Uterus (tissue), 4 donors: Measurements from ENCODE around the gene FYCO1. TPM values are rescaled to one million over a fixed set of nuclear protein-coding genes. Genes with fewer than 3 reads are reported as not detected.
A peak's percentile ranks its signal among the peaks of the same experiment; 100 is the strongest.

Experiments used
- DNase-seq, 2 donors: peaks; one replicate each; pipeline ENCODE4 v3.0.0-alpha.2; 2019 to 2020
- H3K27ac ChIP-seq, 2 donors: fragments of 200-600 bp; sonication (generic); 1 replicate in 1 of 2; 2 replicates in 1 of 2; pipeline ENCODE4 v1.5.1; 2016 to 2018
- H3K27me3 ChIP-seq, 2 donors: fragments of 200-600 bp; sonication (generic); one replicate each; pipeline ENCODE4 v1.5.1; 2018 to 2019; ENCODE audit warnings: control low read depth in 1 of 2
- H3K36me3 ChIP-seq, 2 donors: fragments of 200-600 bp; sonication (generic); one replicate each; pipeline ENCODE4 v1.5.1; 2019; ENCODE audit warnings: control low read depth in 1 of 2
- H3K4me1 ChIP-seq, 2 donors: fragments of 200-600 bp; sonication (generic); one replicate each; pipeline ENCODE4 v1.5.1; 2018 to 2019; ENCODE audit warnings: control low read depth in 1 of 2
- H3K4me3 ChIP-seq, 2 donors: fragments of 200-600 bp; sonication (generic); 1 replicate in 1 of 2; 2 replicates in 1 of 2; pipeline ENCODE4 v1.5.1; 2018 to 2019; ENCODE audit warnings: mild to moderate bottlenecking in 1 of 2
- H3K9me3 ChIP-seq, 2 donors: fragments of 200-600 bp; sonication (generic); one replicate each; pipeline ENCODE4 v1.5.1; 2019; ENCODE audit warnings: control low read depth in 1 of 2
- CTCF ChIP-seq, 4 experiments: fragments of 200-600 bp in 2 of 4; fragments of 450-650 bp in 2 of 4; sonication (generic) in 2 of 4; IDR thresholded peaks; one replicate each; pipeline ENCODE4 v1.5.1; 2016 to 2019; ENCODE audit warnings: antibody characterized with exemption in 4 of 4, mild to moderate bottlenecking in 2 of 4, moderate library complexity in 1 of 4
- POLR2A ChIP-seq, 2 donors: fragments of 450-650 bp; IDR thresholded peaks; one replicate each; pipeline ENCODE4 v1.6.1; 2016; ENCODE audit warnings: antibody characterized with exemption in 2 of 2, mild to moderate bottlenecking in 1 of 2, moderate library complexity in 1 of 2
- intact Hi-C: fragments of 100-400 bp; cut with DNase I; formaldehyde crosslinking; loops from one replicate; pipeline ENCODE4 v1.15.1; 2023; ENCODE audit warnings: low total_unique reads
- total RNA-seq, 4 donors: library from RNA; depleted of rRNA in 3 of 4; stranded (reverse); fragments of >200 nt in 3 of 4; gene quantifications; one replicate each; pipeline versions ENCODE4 v1.1.0 to v1.2.4, GENCODE V29; 2014 to 2023
- donor health status: DM: yes; HTN: yes; CAD: no.

Gene FYCO1
- total RNA-seq, 4 donors from 2014 or later, result 16.5 to 74.4 (median 27.8) TPM

GRCh38 chr3:45954306-45954705, 41.3 kb downstream of the FYCO1 start:
- Histone ChIP-seq H3K27ac (no peak overlapping the region), H3K4me3 (no peak overlapping the region), H3K36me3 (no peaks in the 10 kb centered on the region), H3K4me1 (peaks cover 0 to 11% of the 10 kb centered on the region in 2 donors), H3K27me3 (no peaks in the 10 kb centered on the region), H3K9me3 (no peaks in the 10 kb centered on the region)
- no peak for TF ChIP-seq POLR2A (IDR thresholded peaks at IDR 0.05)
- no peak for TF ChIP-seq CTCF (IDR thresholded peaks at IDR 0.05)
- intact Hi-C loops, result no loop called here
- DNase-seq, result no peak

DNA sequence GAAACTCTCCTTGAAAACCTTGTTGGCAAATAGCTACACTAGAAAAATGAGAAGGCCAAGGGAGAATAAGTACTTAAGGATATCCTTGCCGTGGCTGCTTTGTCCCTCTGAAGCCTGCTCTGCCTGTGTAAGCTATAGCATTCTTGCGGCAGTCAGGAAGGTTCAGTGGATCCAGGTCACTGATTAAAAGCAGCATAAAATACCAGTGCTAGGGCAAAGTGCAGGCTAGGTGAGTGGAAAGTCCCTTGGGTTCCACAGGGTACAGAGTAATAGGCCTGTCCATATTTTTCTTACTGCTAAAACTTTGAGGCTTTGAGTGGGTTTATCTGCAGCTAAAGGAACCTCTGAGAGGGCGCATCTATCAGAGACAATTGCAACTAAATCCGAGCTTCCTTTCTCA, 42.1 kb downstream of the FYCO1 start:
- H3K4me1 ChIP-seq, result peaks cover 0 to 18% of the 10 kb centered on the region in 2 donors
- H3K36me3 ChIP-seq, result no peaks in the 10 kb centered on the region
- no peaks in the 10 kb centered on the region for H3K9me3 ChIP-seq
- no peak for TF ChIP-seq POLR2A (IDR thresholded peaks at IDR 0.05)
- TF ChIP-seq CTCF (IDR thresholded peaks at IDR 0.05), result no peak
- H3K27ac ChIP-seq, result no peak overlapping the region
- DNase-seq, result no peak
- H3K4me3 ChIP-seq, result no peak overlapping the region
- no peaks in the 10 kb centered on the region for H3K27me3 ChIP-seq
- intact Hi-C loops, result no loop called here

DNA sequence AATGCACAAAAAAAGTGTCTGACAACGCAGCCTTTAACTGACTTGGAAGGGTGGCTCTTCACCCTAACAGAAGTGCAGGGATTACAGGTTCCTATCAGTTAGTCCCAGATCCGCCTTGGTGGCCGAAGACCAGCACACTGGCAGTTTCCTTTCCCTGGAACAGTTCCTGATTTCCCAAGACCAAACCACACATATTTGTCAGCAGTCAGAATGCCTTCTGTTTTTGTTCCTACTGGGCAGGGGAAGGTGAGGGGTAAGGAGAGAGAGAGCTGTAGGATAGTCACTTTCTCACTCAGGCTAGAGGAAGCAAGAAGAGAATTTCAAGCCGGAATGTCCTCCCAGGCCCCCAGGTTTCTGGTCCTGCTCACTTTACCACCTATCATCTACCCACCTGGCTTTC, 43.2 kb downstream of the FYCO1 start:
- H3K4me1 ChIP-seq, result peaks cover 0 to 18% of the 10 kb centered on the region in 2 donors
- no peak for DNase-seq
- intact Hi-C loops, result no loop called here
- H3K9me3 ChIP-seq, result no peaks in the 10 kb centered on the region
- H3K36me3 ChIP-seq, result no peaks in the 10 kb centered on the region
- no peaks in the 10 kb centered on the region for H3K27me3 ChIP-seq
- peak overlapping the region in 1 of 2 donors; percentile 14 for H3K27ac ChIP-seq
- no peak for TF ChIP-seq POLR2A (IDR thresholded peaks at IDR 0.05)
- no peak for TF ChIP-seq CTCF (IDR thresholded peaks at IDR 0.05)
- no peak overlapping the region for H3K4me3 ChIP-seq

DNA sequence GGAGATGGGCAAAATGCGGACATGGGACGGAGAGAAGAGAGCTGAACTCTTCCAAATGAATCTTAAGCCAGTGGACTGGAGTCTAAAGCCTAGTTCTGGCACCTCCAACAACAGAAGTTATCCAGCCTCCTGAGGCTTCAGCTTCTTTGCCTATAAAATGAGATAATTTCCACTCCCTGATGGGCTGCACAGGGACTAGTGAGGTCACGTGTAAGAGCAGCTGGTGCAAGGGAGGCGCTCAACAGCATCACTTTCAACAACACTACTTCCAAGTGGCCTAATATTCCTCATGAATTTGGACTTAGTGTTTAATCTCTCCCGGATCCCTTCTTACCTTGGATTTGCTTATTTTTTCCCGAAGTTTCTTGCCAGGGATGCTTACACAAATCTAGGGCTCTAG, 43.7 kb downstream of the FYCO1 start:
- peaks cover 0 to 18% of the 10 kb centered on the region in 2 donors for H3K4me1 ChIP-seq
- peak overlapping the region in 1 of 2 donors; percentile 8 for H3K27ac ChIP-seq
- no peak for DNase-seq
- no peaks in the 10 kb centered on the region for H3K36me3 ChIP-seq
- no peaks in the 10 kb centered on the region for H3K27me3 ChIP-seq
- intact Hi-C loops, result no loop called here
- H3K4me3 ChIP-seq, result no peak overlapping the region
- no peaks in the 10 kb centered on the region for H3K9me3 ChIP-seq
- no peak for TF ChIP-seq POLR2A (IDR thresholded peaks at IDR 0.05)
- no peak for TF ChIP-seq CTCF (IDR thresholded peaks at IDR 0.05)

GRCh38 chr3:45950686-45951600, 44.7 kb downstream of the FYCO1 start:
- DNase-seq, result no peak
- intact Hi-C loops, result no loop called here

More at GRCh38 chr3:45950686-45951600, 44.7 kb downstream of the FYCO1 start:
- peak overlapping the region; percentile 8 to 64 for H3K27ac ChIP-seq
- H3K27me3 ChIP-seq, result no peaks in the 10 kb centered on the region
- H3K9me3 ChIP-seq, result no peaks in the 10 kb centered on the region
- no peak overlapping the region for H3K4me3 ChIP-seq
- H3K4me1 ChIP-seq, result peaks cover 0 to 18% of the 10 kb centered on the region in 2 donors
- no peaks in the 10 kb centered on the region for H3K36me3 ChIP-seq
- TF ChIP-seq CTCF (IDR thresholded peaks at IDR 0.05) (no peak), POLR2A (IDR thresholded peaks at IDR 0.05) (no peak)
